Body of pancreas (tissue), 4 donors: Measurements from ENCODE around the gene CYTIP. TPM values are rescaled to one million over a fixed set of nuclear protein-coding genes. Genes with fewer than 3 reads are reported as not detected.
A peak's percentile ranks its signal among the peaks of the same experiment; 100 is the strongest.

Source experiments
- ATAC-seq: fragments of 150-250 bp; one replicate; pipeline ENCODE4 v1.9.1; 2016
- DNase-seq, 4 donors: peaks; one replicate each; pipeline ENCODE4 v3.0.0-alpha.2; 2019
- H3K27ac ChIP-seq, 4 donors: fragments of 200-600 bp; sonication (generic); 1 replicate in 3 of 4; 2 replicates in 1 of 4; pipeline versions ENCODE4 v1.5.1 to v1.6.1; 2016 to 2019; ENCODE audit warnings: mild to moderate bottlenecking in 1 of 4, mixed read lengths in 1 of 4, moderate library complexity in 1 of 4
- H3K27me3 ChIP-seq, 2 donors: fragments of 200-600 bp; sonication (generic); one replicate each; pipeline ENCODE4 v1.6.0; 2016; ENCODE audit warnings: mild to moderate bottlenecking in 1 of 2
- H3K36me3 ChIP-seq, 2 donors: fragments of 200-600 bp; sonication (generic); replicated peaks in 1 of 2; 2 replicates each; pipeline ENCODE4 v1.5.1; 2016; ENCODE audit warnings: low read depth in 2 of 2; ENCODE audit not compliant: insufficient read depth in 1 of 2
- H3K4me1 ChIP-seq: fragments of 200-600 bp; sonication (generic); one replicate; pipeline ENCODE4 v1.6.0; 2016
- H3K4me3 ChIP-seq, 2 donors: fragments of 200-600 bp; sonication (generic); 1 replicate in 1 of 2; 2 replicates in 1 of 2; pipeline ENCODE4 v1.5.1; 2016 to 2019
- H3K9me3 ChIP-seq, 3 donors: fragments of 200-600 bp; sonication (generic); 1 replicate in 2 of 3; 2 replicates in 1 of 3; pipeline ENCODE4 v1.5.1; 2016
- CTCF ChIP-seq, 7 experiments: fragments of 450-650 bp in 4 of 7; fragments of 200-600 bp in 3 of 7; sonication (generic) in 3 of 7; IDR thresholded peaks; one replicate each; pipeline ENCODE4 v1.5.1; 2016 to 2019; ENCODE audit warnings: antibody characterized with exemption in 7 of 7
- POLR2A ChIP-seq, 3 donors: fragments of 450-650 bp; IDR thresholded peaks; one replicate each; pipeline ENCODE4 v1.6.1; 2016; ENCODE audit warnings: antibody characterized with exemption in 3 of 3, mild to moderate bottlenecking in 2 of 3
- WGBS, 2 donors: methylation state at CpG; one replicate each; pipeline ENCODE4 v1.1.5; 2017; 5-methylcytosine and 5-hydroxymethylcytosine counted together
- intact Hi-C: fragments of 100-400 bp; cut with DNase I; formaldehyde crosslinking; loops from one replicate; pipeline ENCODE4 v1.15.1; 2023
- total RNA-seq, 2 donors: library from RNA; depleted of rRNA; stranded (reverse); fragments of >200 nt; gene quantifications; one replicate each; pipeline ENCODE4 v1.1.0, GENCODE V29; 2016

Gene CYTIP
- total RNA-seq, 2 donors from 2014 or later = 5.6 to 10.6 TPM

GRCh38 chr2:157466764-157467163 is 22.9 kb upstream of the CYTIP start:
- no peak for ATAC-seq
- peaks cover 9% of the 10 kb centered on the region for H3K4me1 ChIP-seq
- no peak for DNase-seq
- no peak overlapping the region for H3K27ac ChIP-seq
- no peaks in the 10 kb centered on the region for H3K27me3 ChIP-seq
- TF ChIP-seq POLR2A (IDR thresholded peaks at IDR 0.05) = no peak
- no peak for TF ChIP-seq CTCF (IDR thresholded peaks at IDR 0.05)
- H3K36me3 ChIP-seq = no peaks in the 10 kb centered on the region
- no peak overlapping the region for H3K4me3 ChIP-seq
- H3K9me3 ChIP-seq = peaks cover 0 to 2% (median 0%) of the 10 kb centered on the region in 3 donors
- intact Hi-C loops = no loop called here
- WGBS, 2 donors = 79 to 88% methylated on average over 5 of the region's 5 CpGs

GRCh38 chr2:157465554-157465953 is 21.7 kb upstream of the CYTIP start:
- H3K9me3 ChIP-seq = peaks cover 0 to 2% (median 0%) of the 10 kb centered on the region in 3 donors
- WGBS, 2 donors = 91 to 93% methylated on average over 5 of the region's 5 CpGs
- intact Hi-C loops = no loop called here
- no peak for ATAC-seq
- DNase-seq = no peak
- TF ChIP-seq CTCF (IDR thresholded peaks at IDR 0.05) (no peak), POLR2A (IDR thresholded peaks at IDR 0.05) (no peak)
- H3K27ac ChIP-seq = no peak overlapping the region
- H3K4me3 ChIP-seq = no peak overlapping the region
- peaks cover 17% of the 10 kb centered on the region for H3K4me1 ChIP-seq
- no peaks in the 10 kb centered on the region for H3K27me3 ChIP-seq
- no peaks in the 10 kb centered on the region for H3K36me3 ChIP-seq

- 90% methylated on average over 6 of the region's 6 CpGs for WGBS, 2 donors
- TF ChIP-seq POLR2A (IDR thresholded peaks at IDR 0.05) (no peak), CTCF (IDR thresholded peaks at IDR 0.05) (no peak)
- intact Hi-C loops = no loop called here
These were observed 19.1 kb upstream of the CYTIP start for GRCh38 chr2:157463002-157463401.

GRCh38 chr2:157460897-157461296 is 17.0 kb upstream of the CYTIP start:
- Histone ChIP-seq H3K4me1 (peaks cover 23% of the 10 kb centered on the region), H3K27ac (peak overlapping the region in 2 of 4 donors; percentile 32 to 53), H3K27me3 (no peaks in the 10 kb centered on the region), H3K36me3 (no peaks in the 10 kb centered on the region), H3K9me3 (no peaks in the 10 kb centered on the region), H3K4me3 (no peak overlapping the region)
- intact Hi-C loops = no loop called here
- TF ChIP-seq POLR2A (IDR thresholded peaks at IDR 0.05) (no peak), CTCF (IDR thresholded peaks at IDR 0.05) (no peak)
- ATAC-seq (no peak), DNase-seq (no peak)
- 25 to 28% methylated on average over 1 of the region's 1 CpG for WGBS, 2 donors

More at GRCh38 chr2:157463002-157463401, 19.1 kb upstream of the CYTIP start:
- Histone ChIP-seq H3K4me1 (peaks cover 23% of the 10 kb centered on the region), H3K27ac (no peak overlapping the region), H3K4me3 (no peak overlapping the region), H3K36me3 (no peaks in the 10 kb centered on the region), H3K9me3 (no peaks in the 10 kb centered on the region), H3K27me3 (no peaks in the 10 kb centered on the region)
- no peak for DNase-seq
- ATAC-seq = no peak

- 20 to 21% methylated on average over 3 of the region's 3 CpGs for WGBS, 2 donors
- peak in 2 of 4 donors; percentile 11 to 31 for DNase-seq
These were observed 16.5 kb upstream of the CYTIP start for GRCh38 chr2:157460384-157460837.

More at GRCh38 chr2:157460384-157460837, 16.5 kb upstream of the CYTIP start:
- peak; percentile 77 for ATAC-seq
- Histone ChIP-seq H3K9me3 (no peaks in the 10 kb centered on the region), H3K27ac (peak overlapping the region in 2 of 4 donors; percentile 32 to 53), H3K4me1 (peaks cover 23% of the 10 kb centered on the region), H3K4me3 (no peak overlapping the region), H3K36me3 (no peaks in the 10 kb centered on the region), H3K27me3 (no peaks in the 10 kb centered on the region)
- no peak for TF ChIP-seq POLR2A (IDR thresholded peaks at IDR 0.05)
- TF ChIP-seq CTCF (IDR thresholded peaks at IDR 0.05) = no peak
- intact Hi-C loops = no loop called here
